ENCODE measurements around the gene TMEM91.
"Not testable (repeated sequence)": the region's sequence is repeated elsewhere in the genome, so short reads cannot be mapped to it uniquely, and the experiment has no call there.

Gene TMEM91

DNA sequence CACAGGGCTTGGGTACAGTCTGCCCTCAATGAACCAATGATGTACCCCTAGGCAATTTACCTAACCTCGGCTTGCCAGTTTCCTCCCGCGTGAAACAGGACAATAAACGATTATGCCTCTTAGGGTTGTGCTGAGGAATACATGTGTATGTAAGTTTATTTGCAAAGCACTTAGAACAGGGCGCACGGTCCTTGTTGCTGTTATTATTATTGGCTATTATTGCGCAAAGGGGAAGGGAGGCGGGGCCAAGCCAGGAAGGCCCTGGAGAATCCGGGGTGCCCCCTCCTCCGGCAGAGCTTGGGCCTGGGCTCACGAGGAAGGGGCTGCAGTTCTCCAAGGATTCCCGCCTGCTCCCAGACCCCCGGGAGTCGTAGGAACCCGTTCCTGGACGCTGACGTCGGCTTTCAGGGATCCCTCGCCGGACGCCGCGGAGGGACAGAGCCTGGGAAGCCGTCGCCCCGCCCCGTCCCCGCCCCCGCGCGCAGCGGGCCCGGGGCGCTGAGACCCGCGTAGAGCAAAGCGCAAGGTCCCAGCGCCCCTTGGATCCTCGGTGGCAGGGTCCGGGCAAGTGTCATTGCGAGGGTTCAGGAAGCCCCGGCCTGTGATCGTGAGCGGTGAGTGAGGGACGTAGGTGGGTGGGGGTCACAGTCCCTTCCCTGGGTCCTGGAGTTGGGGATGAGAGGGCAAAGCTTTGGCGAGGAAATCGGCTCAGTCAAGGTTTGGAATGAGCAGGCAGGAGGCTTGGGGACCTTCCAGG lies at the start of gene TMEM91:
Gene TMEM91, plus strand, starts transcription at position 293 of the 757 bp plus-strand sequence. CDS start 1,777 bp downstream, outside the sequence.
- DNase-seq (ENCODE audit: low read depth) = no peak

DNA sequence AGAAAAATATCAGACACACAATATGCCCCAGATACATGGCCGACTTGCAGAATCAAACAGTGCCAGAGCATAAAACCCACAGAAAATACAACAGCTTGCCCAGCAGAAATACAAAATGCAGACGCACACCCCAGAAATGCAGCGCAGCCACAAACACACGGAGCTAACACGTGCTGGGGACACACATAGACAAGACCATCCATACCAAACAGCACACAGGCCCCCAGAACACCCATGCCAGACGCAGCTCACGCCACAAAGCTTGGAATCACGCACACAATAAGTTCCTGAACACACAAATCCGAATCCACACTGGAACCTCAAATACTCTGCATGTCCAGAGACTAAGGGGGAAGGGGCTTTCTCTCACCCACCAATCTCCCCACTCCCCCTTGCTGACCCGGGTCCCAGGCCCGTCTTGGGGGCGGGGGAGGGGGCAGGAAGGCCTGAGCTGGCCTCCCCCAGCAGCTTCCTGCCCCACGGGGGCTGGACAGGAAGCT lies 49.2 kb upstream of the TMEM91 start:
- no peak for DNase-seq (ENCODE audit: low read depth)

DNA sequence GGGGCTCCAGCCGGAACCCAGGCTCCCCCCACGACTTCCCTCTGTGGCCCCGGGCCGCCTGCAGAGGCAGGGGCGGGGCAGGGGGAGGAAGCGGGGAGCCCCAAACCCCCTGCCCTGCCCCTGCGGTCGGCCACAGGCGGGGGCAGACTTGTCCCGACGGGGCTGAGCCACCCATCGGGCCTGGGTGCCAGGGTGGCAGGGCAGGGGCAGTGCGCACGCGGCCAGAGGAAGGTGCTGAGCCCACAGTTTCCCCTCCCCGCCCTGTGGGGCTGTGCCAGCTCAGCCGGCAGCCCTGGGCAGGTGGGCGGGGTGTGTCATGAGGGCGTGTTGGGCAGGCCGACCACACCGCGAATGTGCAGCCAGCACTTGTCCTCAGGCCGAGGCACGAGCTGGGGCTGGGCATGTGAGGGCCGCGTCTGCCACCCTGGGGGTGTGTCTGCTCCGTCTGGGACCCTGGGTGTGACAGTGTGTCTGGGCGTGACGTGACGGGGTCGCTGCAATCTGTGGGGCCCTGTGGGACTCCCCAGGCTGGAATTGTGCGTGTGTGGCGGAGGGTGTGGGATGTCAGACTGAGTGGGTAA lies 48.7 kb upstream of the TMEM91 start:
- peak; percentile 58 for DNase-seq (ENCODE audit: low read depth)

DNA sequence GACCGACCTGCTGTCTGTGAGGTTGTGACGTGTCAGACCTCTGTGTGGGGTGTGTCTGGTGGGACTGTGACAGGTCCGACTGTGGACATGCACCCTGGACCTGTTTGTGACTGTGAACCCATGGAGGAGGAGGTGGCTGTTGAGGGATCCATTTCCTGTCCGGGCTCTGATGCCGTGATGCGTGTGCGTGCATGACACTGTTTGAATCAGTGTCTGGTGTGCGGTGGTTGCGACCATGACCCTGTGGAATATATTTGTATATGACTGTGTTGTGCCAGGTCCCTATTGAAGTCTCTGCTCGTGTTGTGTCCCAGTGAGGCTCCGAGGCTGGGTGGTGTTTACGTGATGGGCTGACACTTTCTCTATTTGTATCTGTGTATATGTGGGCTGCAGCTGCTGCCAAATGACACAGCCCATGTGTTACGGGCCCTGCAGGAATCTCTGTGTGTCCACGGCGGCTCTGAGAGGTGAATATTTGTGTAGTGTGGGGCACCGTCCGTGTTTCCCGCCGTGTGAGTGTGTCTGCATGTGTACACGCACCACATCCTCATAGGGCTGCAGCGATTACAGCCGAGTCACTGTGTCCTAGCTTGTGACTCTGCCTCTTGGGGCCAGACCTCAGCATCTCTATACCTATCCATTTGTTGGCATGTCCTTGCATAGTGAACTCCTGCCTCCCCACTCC lies 48.0 kb upstream of the TMEM91 start:
- DNase-seq (ENCODE audit: low read depth) = no peak

DNA sequence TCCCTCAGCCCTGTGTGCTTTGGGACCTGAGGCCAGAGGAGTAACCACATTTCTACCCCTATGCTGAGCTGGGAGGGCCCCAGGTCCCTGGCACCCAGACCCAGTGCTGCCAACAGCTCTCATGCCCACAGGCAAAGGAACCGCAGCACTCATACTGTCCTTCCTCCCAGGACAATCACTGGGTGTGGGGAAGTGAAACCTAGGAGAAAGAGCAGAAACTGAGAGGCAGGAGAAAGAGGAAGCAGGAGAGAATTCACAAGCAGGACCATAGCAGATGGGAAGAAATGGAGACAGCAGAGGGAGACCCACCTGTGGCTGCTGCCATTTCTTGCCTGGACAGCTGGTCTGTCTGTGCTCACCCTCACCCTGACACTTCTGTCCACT lies 47.5 kb upstream of the TMEM91 start:
- no peak for DNase-seq (ENCODE audit: low read depth)

DNA sequence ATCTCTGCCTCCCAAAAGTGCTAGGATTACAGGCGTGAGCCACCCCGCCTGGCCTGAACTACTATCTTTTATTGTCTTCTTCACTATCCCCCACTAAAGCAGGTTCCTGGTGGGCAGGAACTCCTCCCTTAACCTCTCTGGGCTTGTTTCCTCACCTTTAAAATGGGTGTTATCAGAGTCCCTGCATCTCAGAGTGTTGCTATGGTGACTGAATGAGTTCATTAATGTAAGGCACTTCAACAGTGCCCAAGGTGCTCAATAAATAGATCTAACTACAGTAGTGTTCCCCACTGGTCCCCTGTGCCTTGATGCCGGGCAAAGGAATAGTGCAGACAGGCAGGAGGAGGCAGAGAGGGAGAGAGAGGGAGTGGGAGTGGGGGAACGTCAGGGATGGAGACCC lies 45.9 kb upstream of the TMEM91 start:
- DNase-seq (ENCODE audit: low read depth) = no peak

DNA sequence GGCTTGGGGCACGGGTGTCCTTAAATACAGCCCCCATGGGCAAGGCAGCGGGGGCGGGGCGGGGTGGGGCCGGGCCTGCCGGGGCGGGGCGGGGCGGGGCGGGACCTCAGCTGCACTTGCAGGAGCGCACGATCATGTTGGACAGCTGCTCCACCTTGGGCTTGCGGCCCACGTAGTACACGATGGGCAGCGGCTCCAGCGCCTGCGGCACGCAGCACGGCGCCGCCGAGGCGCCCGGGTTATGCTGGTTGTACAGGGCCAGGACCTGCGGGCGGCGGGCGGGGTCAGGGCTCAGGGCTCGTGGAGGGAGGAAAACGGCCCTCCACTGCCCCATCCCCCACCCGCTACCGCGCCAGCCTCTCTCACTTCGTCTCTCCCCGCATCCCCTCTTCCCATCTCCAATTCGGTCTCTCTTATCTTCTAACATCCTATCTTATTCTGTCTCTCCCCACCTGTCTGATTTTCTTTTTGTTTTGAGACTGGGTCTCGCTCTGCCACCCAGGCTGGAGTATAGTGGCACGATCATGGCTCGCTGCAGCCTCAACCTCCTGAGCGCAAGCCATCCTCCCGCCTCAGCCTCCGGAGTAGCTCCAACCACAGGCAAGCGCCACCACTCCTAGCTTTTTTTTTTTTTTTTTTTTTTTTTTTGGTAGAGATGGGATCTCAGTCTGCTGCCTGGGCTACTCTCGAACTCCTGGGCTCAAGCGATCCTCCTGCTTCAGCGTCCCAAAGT lies 45.2 kb upstream of the TMEM91 start:
- DNase-seq (ENCODE audit: low read depth) = no peak

DNA sequence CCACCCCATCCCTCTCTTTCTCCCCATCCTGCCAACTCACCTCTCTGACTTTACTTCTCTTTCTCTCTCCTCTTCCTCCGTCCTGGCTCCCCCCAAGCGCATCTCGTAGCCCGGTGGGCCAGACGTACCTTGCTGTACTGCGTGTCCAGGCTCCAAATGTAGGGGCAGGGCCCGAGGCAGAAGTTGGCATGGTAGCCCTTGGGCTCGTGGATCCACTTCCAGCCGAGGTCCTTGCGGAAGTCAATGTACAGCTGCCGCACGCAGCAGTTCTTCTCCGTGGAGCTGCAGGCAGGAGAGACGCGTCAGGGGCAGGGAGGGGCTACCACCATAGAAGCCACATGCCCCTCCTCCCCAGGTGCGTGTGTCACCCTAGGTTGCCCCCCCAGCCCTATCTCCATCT lies 44.3 kb upstream of the TMEM91 start:
- no peak for DNase-seq (ENCODE audit: low read depth)

DNA sequence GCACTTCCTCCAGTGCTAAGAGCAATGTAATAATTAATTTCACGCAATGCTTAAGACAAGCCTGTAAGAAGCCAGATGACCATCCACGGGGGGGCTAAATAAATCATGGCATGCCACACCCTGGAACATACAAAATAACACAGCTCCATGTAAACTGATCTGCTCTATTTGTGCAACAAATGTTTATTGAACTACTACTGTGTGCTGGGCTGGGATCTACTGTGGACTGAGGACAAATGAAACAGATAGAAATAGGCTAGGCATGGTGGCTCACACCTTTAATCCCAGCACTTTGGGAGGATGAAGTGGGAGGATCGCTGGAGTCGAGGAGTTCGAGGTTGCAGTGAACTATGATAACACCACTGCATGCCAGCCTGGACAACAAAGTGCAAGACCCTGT lies 43.9 kb upstream of the TMEM91 start:
- DNase-seq (ENCODE audit: low read depth) = no peak

DNA sequence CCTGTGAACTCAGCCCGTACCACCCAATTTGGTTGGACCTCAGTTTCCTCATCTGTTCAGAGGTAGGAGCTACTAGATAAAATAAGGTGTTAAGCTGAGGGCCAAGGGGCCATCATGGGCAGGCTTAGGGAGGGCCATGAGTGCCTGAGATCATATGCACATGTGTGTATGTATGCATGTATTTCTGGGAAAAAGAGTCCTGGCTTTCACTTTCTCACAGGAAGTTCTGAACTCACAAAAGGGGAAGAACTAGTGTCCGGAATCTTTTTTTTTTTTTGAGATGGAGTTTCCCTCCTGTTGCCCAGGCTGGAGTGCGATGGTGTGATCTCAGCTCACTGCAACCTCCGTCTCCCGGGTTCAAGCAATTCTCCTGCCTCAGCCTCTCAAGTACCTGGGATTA lies 41.5 kb upstream of the TMEM91 start:
- DNase-seq (ENCODE audit: low read depth) = no peak

DNA sequence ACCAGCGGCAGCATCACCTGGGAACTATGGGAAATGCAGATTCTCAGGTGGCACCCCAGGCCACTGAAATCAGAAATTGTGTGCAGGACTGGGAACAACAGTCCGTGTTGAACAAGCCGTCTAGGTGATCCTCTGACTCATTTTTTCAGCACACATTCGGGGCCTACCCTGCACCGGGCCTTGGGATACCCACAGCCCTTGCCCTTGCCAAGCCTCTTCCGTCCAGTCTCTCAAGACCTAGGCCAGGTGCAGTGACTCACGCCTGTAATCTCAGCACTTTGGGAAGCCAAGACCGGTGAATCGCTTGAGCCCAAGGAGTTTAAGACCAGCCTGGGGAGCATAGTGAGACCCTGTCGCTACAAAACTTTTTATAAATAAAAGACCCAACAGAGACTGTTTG lies 40.9 kb upstream of the TMEM91 start:
- DNase-seq (ENCODE audit: low read depth) = no peak

DNA sequence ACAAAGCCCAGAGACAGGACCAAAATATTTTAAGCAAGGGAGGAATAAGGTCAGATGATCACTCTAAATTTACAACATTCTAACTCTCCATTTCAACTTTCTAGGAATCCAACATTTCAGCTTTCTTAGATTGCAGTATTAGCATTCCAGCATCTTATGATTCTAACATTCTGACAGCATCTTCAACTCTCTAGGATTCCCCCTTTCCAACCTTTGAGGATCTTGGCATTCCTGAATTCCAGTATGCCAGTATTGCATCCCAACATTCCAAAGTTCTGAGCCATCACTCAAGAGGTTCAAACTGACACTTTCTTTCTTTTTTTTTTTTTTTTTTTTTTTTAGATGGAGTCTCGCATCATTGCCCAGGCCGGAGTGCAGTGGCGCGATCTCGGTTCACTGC lies 36.4 kb upstream of the TMEM91 start:
- DNase-seq (ENCODE audit: low read depth) = no peak

DNA sequence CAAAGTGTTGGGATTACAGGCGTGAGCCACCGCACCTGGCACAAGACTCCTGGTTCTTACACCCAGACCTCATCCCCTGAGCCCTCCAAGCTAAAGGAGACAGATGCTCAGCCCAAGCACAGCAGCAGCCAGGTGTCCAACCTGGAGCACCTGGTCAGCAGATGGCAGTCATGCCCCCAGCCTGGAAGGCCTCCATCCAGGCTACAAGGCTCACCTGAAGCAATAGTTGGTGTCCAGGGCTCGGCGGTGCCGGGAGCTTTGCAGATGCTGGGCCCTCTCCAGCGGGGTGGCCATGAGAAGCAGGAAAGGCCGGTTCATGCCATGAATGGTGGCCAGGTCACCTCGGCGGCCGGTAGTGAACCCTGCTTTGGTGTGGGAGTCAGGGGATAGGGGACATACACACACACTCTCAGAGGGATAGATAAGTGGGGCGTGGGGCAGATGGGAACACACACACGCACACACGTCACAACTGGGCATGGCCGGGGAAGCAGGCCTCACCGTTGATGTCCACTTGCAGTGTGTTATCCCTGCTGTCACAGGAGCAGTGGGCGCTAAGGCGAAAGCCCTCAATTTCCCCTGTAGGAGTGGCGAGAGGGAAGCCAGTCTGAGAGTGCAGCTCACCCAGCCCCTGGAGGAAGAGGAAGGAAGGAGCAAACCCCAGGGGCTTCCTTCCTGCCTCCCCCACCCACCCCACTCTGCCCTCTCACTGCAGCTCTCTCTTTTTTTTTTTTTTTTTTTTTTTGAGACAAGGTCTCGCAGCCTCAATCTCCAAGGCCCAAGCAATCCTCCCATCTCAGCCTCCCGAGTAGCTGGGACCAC lies 34.5 kb upstream of the TMEM91 start:
- no peak for DNase-seq (ENCODE audit: low read depth)

DNA sequence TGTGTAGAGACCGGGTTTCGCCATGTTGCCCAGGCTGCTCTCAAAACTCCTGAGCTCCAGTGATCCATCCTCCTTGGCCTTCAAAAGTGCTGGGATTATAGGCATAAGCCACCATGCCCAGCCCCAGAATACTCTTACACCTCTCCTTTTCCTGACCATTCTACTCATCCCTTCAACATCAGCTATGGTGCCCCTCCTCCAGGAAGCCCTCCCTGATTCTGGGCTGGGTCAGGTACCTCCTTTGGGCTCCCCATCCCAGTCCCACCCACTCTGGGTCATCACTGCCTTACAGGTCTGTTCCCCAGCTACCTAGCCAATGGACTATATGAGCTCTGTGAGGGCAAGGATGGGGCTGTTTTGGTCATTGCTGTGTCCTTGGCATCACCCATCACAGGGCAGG lies 32.2 kb upstream of the TMEM91 start:
- no peak for DNase-seq (ENCODE audit: low read depth)

DNA sequence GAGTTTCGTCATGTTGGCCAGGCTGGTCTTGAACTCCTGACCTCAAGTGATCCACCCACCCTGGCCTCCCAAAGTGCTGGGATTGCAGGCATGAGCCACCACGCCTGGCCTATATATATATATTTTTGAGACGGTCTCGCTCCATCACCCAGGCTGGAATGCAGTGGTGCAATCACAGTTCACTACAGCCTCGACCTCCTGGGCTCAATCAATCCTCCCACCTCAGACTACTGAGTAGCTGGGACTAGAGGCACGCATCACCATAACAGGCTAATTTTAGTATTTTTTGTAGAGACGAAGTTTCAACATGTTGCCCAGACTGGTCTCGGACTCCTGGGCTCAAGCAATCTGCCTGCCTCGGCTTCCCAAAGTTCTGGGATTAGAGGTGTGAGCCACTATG lies 29.4 kb upstream of the TMEM91 start:
- DNase-seq (ENCODE audit: low read depth) = not testable (repeated sequence)

DNA sequence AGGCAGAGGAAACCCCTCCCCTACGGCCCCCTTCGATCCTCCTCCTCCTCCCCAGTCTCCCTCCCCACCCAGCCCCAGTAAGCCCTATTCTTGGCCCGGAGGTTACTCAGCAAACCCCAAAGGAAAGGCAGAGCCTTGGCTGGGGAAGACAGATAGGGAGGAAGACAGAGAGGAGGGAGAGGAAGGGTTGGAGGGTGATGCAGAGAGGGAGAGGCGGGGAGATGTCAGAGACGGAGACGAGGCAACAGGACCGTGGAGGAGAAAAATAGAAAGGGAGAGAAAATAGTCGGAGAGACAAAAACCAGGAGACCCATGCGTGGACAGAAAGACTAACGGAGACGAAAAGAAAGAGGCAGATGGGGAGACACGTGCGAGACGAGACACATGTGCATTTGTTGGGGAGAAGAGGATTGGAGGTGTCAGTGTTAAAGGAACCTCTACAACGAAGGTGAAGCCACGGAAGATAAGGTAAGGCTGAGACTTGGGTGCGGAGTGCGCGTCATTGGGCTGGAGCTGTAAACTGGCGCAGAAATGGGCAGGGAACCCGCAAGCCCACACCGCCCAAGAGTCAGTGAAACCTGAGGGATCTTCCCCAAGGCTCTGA lies 25.5 kb upstream of the TMEM91 start:
- DNase-seq (ENCODE audit: low read depth) = no peak

DNA sequence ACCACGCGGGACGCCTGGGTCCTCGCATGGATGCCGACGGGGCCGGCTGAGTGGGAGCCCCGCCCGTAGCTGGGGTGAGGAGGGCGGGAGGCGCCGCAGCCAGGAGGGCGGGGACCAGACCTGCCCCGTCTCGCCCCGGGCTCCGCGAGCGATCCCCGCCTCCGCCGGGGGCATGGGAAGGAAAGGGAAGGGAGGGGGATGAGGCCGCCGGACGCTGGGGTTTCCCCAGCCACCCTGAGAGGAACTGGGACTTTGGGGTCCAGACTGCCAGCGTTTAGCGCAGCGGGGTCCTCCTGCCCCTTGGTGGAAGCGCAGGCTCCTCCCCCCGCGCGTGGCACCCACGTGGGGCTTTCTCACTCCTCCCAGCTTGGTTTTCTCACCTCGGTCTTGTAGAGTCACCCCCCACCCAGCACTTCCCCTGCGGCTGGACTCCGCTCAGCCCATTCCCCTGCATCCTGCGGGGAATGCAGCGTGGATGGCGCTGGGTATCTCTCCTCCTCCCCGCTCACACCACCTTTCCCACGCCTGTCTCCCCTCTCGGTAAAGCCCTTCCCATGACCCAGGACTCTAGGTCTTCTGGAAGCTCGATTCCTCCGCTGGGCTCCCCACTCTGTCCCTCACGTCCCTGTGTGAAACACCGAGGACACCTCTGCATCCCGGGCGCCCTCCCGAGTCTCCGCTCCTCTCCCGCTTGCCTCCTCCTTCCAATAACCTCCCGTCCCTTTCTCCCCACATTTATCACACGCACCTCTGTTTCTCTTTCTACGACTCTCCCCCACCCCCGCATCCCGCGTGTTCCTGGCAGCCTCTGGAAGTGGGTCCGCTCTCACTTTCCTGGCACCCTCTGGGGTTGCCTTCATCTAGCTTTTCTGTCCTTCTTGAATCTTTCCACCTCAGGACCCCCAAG lies 24.7 kb upstream of the TMEM91 start:
- DNase-seq (ENCODE audit: low read depth) = peak; percentile 67

DNA sequence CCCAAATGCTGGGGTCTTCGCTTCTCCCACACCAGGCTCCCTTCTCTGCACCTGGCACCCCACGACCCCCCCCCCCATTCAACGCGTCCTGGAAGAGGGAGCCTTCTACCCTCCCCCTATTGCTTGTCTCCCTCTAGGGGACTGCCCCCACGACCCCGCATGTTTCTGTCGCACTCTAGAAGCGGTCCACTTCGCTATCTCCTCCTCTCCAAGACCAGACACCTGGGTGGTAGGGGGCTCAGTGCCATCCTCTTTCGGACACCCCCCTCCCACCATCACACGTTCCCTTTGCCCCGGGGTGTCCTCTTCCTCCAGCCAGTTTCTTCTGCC lies 24.1 kb upstream of the TMEM91 start:
- DNase-seq (ENCODE audit: low read depth) = no peak

DNA sequence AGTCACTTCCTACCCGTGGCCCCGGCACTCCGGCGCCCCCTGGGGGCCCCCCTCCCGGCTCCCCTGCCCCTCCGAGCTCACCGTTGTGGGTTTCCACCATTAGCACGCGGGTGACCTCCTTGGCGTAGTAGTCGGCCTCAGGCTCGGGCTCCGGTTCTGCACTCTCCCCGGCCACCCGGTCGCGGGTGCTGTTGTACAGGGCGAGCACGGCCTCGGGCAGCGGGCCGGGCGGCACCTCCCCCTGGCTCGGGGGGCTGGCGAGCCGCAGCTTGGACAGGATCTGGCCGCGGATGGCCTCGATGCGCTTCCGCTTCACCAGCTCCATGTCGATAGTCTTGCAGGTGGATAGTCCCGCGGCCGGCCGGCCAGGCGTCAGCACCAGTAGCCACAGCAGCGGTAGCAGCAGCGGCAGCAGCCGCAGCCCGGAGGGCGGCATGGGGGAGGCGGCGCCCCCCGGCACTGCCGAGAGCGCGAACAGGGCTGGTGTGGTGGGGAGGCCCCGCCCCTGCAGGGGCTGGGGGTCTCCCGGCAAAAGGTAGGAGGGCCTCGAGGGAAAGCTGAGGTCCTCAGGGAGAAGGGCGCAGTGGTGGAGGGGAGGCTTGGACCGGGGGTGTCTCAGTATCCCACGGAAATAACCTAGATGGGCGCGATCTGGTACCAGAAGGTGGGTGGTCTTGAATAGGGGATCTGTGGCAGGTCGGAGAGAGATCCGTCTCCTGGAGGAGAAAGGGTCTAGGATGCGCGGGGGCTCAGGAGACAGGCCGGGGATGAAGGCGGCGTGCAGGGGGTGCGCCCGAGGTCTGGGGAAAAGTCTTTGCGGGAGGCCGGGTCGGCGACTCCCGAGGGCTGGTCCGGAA lies 23.5 kb upstream of the TMEM91 start:
- DNase-seq (ENCODE audit: low read depth) = peak; percentile 60

Measured in stimulated activated CD8-positive, alpha-beta memory T cell treated with anti-CD3 and anti-CD28 coated beads, Interleukin-15, amount 100 ng/mL, for 1 hour (primary cell).